Stimulated activated CD4-positive, alpha-beta T cell treated with anti-CD3 and anti-CD28 coated beads, Interleukin-2, amount 100 ng/mL, for 48 hours (primary cell): ENCODE results near the gene YPEL1.

ENCODE experiments used
- DNase-seq, 2 donors: peaks; one replicate each; pipeline ENCODE4 v3.0.0-alpha.2; 2020

Gene YPEL1

GRCh38 chr22:21651521-21652009 is 84.0 kb downstream of the YPEL1 start:
- DNase-seq: no peak

GRCh38 chr22:21650823-21651520 is 84.6 kb downstream of the YPEL1 start:
- no peak for DNase-seq

GRCh38 chr22:21650280-21650679 is 85.3 kb downstream of the YPEL1 start:
- DNase-seq: no peak
